ENCODE data around the gene DYSF.
A peak's percentile ranks its signal among the peaks of the same experiment; 100 is the strongest.

Gene DYSF

GRCh38 chr2:71530211-71530610, 76.8 kb downstream of the DYSF start:
- DNase-seq (ENCODE audit: low read depth in 2 of 2) = no peak

GRCh38 chr2:71530641-71531332, 77.4 kb downstream of the DYSF start:
- DNase-seq (ENCODE audit: low read depth in 2 of 2) = peak in 1 of 2 donors; percentile 19

- peak in 1 of 2 donors; percentile 4 for DNase-seq (ENCODE audit: low read depth in 2 of 2)
Measured at GRCh38 chr2:71531522-71532047, 78.2 kb downstream of the DYSF start.

GRCh38 chr2:71532327-71532726, 79.0 kb downstream of the DYSF start:
- no peak for DNase-seq (ENCODE audit: low read depth in 2 of 2)

DNA sequence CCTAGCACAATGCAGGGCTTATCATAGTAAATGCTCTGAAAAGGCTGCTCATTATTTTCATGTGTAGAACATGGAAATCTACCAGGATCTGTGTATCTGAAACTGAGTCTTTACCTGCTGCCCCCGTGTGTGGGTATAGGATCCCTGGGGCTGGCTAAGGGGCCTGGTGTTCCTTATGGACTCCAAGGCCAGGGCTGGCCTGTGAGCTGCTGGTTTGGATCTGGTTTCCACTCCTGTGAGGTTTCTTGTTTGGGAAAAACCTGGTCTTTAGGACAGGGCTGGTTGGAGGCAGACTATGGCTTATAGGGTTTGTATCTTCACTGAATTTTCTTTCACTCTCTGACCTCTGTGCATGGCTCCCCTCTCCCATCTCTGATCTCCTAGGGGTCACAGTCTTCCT, 80.8 kb downstream of the DYSF start:
- no peak for DNase-seq (ENCODE audit: low read depth in 2 of 2)

- DNase-seq (ENCODE audit: low read depth in 2 of 2) = no peak
Measured at GRCh38 chr2:71534826-71535225, 81.5 kb downstream of the DYSF start.

- DNase-seq (ENCODE audit: low read depth in 2 of 2) = no peak
Measured at GRCh38 chr2:71535526-71535925, 82.2 kb downstream of the DYSF start.

GRCh38 chr2:71536226-71536671, 82.9 kb downstream of the DYSF start:
- no peak for DNase-seq (ENCODE audit: low read depth in 2 of 2)

GRCh38 chr2:71538241-71538640, 84.9 kb downstream of the DYSF start:
- DNase-seq (ENCODE audit: low read depth in 2 of 2) = no peak

- DNase-seq (ENCODE audit: low read depth in 2 of 2) = peak; percentile 7 to 15
Measured at GRCh38 chr2:71538656-71539265, 85.4 kb downstream of the DYSF start.

DNA sequence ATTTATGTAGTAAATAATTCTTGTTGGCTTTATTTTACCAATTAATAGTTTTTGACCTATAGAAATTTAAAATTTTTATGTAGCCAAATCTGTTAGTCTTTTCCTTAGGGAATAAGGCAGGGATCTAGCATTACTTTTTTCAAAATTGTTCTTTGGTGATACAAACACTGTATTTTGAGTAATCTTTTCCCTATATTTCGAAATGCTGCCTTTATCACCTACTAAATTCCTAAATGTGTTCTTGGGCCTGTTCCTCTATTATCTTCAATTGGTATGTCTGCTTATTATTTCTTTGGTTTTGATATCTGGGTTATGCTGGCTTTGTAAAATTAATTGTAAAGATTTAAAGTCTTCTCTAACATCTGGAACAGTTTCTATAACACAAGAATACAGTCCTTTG, 87.5 kb downstream of the DYSF start:
- DNase-seq (ENCODE audit: low read depth in 2 of 2) = no peak

DNA sequence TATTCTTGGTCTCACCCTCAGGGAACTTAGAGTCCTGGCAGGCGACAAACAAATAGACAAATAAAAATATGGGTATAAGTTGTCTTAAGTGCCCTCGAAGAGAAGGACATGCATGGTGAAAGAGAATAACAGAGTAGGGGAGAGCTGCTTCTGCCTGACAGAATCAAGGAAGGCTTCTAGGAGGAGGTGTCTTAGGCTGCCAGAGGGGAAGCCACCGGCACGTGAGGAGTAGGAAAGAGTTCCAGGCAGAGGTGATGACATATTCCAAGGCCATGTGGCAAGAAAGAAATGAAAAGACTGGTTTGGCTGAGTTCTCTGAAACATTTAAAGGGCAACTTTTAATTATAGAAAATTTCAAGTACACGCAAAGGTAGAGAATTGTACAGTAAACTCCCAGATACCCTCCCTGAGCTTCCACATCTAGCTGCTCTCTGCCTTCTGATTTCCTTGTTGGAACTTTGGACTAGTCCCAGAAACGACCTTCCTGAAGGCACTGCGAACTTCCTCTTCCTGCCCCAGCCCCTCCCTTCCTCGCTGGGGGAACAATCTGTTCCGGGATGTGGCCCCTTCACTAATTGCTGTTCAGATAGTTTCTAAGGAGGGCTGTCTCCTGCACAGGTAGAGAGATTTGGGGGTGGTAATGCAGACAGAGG, 91.7 kb downstream of the DYSF start:
- no peak for DNase-seq (ENCODE audit: low read depth in 2 of 2)

GRCh38 chr2:71545572-71546274, 92.4 kb downstream of the DYSF start:
- DNase-seq (ENCODE audit: low read depth in 2 of 2) = peak in 1 of 2 donors; percentile 27

GRCh38 chr2:71546275-71546638, 92.9 kb downstream of the DYSF start:
- DNase-seq (ENCODE audit: low read depth in 2 of 2) = no peak

DNA sequence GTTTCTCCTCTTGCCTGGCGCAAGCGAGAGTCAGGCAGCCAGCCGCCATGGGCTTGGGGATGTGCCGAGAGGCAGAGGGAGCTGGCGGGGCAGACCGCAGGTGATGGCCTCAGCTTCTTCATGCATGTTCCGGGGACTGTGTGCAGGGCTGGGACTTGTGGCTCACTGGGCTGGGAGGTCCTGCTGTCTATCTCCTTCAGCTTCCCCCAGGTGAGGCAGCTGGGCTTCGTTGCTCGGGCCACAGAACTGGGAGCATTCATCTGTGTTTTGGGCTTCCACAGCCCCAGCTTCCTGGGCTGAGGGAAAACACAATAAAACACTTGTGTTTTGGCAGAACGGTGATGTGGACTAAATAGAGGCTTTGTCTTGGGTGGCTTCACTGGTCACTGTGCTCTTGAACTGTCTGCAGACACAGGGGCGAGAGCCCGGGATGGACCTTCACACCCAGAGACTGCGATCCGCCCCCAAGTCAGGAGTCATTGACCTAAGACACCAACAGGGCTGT, 93.5 kb downstream of the DYSF start:
- DNase-seq (ENCODE audit: low read depth in 2 of 2) = no peak

DNA sequence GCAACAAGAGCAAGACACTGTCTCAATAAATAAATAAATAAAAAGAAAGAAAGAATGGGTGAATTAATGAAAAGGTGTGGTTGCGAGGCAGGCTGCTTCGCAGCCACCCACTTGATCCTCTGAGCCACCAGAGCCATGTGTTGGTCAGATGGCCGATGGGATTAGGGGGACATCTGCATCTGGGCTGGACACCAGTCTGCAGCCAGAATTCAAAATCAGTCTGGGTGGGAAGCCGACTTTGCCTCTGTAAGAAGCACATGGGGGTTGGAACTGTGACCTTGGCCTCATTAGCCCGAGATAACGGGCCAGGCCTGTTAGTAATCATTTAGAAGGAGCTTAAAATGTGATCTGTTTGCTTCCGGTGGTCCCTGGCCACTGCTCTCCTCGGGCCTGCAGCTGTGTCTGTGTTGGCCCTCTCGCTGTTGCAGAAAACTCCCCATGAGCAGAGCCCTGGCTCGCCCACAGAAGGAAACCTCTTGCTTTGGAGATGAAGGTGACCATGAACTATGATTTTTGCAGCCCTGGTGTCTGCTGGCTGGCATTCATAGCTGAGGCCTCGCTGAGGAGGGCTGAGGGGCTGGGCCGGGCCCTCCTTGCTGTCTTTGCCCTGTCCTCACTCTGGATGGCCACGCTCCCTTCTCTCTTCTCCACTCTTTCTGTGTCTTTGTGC, 94.4 kb downstream of the DYSF start:
- no peak for DNase-seq (ENCODE audit: low read depth in 2 of 2)

GRCh38 chr2:71548646-71549425, 95.5 kb downstream of the DYSF start:
- DNase-seq (ENCODE audit: low read depth in 2 of 2) = peak; percentile 37 to 56

- DNase-seq (ENCODE audit: low read depth in 2 of 2) = no peak
Measured at GRCh38 chr2:71550801-71551630, 97.7 kb downstream of the DYSF start.

- no peak for DNase-seq (ENCODE audit: low read depth in 2 of 2)
Measured at GRCh38 chr2:71551631-71551915, 98.2 kb downstream of the DYSF start.

GRCh38 chr2:71552356-71552755, 99.0 kb downstream of the DYSF start:
- DNase-seq (ENCODE audit: low read depth in 2 of 2) = no peak
